IPS-18a (cell line): ENCODE data around the gene KIF14.

Experiments used
- H3K27ac ChIP-seq: one replicate; pipeline ENCODE4 v1.5.1; 2013; ENCODE audit warnings: low read length
- H3K27me3 ChIP-seq: one replicate; pipeline ENCODE4 v1.6.1; 2013; ENCODE audit warnings: mild to moderate bottlenecking, low read length; ENCODE audit not compliant: control insufficient read depth, insufficient read depth
- H3K36me3 ChIP-seq: one replicate; pipeline ENCODE4 v1.6.1; 2013; ENCODE audit warnings: low read depth, low read length; ENCODE audit not compliant: control insufficient read depth
- H3K4me1 ChIP-seq: one replicate; pipeline ENCODE4 v1.6.1; 2013; ENCODE audit warnings: low read depth, low read length; ENCODE audit not compliant: control insufficient read depth
- H3K4me3 ChIP-seq: one replicate; pipeline ENCODE4 v1.5.1; 2013; ENCODE audit warnings: low read length
- H3K9ac ChIP-seq: one replicate; pipeline ENCODE4 v1.6.1; 2013; ENCODE audit warnings: mild to moderate bottlenecking, low read length, moderate library complexity
- H3K9me3 ChIP-seq: one replicate; pipeline ENCODE4 v1.6.1; 2013; ENCODE audit warnings: low read depth, low read length; ENCODE audit not compliant: control insufficient read depth

KIF14 gene

GRCh38 chr1:200506471-200506870, 114.1 kb downstream of the KIF14 start:
- Histone ChIP-seq H3K9ac (no peak overlapping the region), H3K4me3 (no peak overlapping the region), H3K27me3 (no peaks in the 10 kb centered on the region), H3K36me3 (no peaks in the 10 kb centered on the region), H3K27ac (no peak overlapping the region), H3K4me1 (peaks cover 3% of the 10 kb centered on the region), H3K9me3 (no peaks in the 10 kb centered on the region)

DNA sequence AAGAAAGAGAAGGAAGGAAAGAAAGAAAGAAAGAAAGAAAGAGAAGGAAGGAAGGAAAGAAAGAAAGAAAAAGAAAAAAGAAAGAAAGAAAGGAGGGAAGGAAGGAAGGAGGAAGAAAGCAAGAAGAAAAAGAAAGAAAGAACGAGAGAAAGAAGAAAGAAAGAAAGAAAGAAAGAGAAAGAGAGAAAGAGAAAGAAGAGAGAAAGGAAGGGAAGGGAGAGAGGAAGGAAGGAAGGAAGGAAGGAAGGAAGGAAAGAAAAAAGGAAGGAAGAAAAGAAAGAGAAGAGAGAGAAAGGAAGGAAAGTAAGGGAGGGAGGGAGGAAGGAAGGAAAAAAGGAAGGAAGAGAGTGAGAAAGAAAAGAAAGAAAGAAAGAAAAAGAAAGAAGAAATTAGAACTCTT, 115.3 kb downstream of the KIF14 start:
- no peak overlapping the region for H3K9ac ChIP-seq
- H3K27ac ChIP-seq = no peak overlapping the region
- no peaks in the 10 kb centered on the region for H3K36me3 ChIP-seq
- H3K4me3 ChIP-seq = no peak overlapping the region
- no peaks in the 10 kb centered on the region for H3K9me3 ChIP-seq
- no peaks in the 10 kb centered on the region for H3K27me3 ChIP-seq
- peaks cover under 1% of the 10 kb centered on the region for H3K4me1 ChIP-seq
